CD1c-positive myeloid dendritic cell (primary cell): ENCODE data around the gene CIZ1.

Source experiments
- DNase-seq: peaks from one replicate; pipeline ENCODE4 v3.0.0-alpha.2; 2016; ENCODE audit errors: extremely low spot score

The CIZ1 gene

DNA sequence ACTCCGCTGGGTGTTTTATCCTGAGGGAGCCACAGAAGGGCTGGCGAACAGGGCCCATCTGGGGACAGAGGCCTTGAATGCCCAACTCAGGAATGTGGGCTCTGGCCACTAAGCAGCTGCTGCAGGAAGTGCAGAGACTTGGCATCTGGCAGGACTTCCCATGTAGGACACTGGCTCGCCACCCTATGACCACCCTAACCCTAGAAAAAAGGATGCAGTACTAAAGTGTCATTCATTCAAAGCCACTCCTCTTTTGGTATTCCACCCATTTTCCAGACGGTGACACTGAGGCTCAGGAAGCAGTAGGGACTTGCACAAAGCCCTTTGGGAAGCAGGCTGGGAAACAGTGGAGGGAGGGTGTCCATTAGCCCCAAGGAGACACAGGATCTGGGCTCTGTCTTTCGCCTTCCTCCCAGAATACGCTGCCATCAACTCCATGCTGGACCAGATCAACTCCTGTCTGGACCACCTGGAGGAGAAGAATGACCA lies 28.3 kb downstream of the CIZ1 start:
- no peak for DNase-seq

DNA sequence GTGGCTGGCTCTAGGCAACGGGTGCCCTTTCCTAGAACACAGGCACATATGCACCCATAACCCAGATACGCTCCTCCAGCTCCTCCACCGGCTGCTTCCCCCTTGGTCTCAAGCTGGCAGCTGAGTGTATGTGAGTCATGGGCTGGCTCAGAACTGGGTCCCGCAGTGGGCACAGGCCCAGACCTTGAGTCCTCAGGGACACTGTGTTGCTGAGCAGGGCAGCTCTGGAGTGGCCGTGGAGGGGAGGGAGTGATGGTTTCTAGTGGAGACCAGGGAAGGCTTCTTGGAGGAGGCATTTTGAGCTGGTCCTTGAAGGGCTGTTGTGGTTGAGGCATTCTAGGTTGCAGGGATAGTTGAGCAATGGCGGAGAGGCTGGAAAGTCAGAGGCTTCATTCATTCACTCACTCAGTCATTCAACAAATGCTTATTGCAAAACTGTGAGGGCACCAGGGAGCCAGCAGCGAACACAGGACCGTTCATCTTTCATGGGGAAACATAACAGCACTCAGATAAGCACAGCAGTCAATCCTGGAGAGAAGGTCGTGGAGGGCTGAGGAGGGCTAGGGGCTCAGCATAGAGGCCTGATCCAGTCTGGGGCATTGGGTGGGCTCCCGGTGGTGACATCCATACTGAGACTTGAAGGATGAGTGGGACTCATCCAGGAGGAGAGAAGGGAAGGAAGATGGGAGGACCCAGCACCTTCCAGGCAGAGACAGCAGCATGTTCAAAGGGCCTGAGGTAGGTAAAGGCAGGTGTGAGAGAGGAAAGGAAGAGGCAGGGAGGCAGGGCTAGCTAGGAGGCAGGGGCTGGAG lies 29.0 kb downstream of the CIZ1 start:
- no peak for DNase-seq

DNA sequence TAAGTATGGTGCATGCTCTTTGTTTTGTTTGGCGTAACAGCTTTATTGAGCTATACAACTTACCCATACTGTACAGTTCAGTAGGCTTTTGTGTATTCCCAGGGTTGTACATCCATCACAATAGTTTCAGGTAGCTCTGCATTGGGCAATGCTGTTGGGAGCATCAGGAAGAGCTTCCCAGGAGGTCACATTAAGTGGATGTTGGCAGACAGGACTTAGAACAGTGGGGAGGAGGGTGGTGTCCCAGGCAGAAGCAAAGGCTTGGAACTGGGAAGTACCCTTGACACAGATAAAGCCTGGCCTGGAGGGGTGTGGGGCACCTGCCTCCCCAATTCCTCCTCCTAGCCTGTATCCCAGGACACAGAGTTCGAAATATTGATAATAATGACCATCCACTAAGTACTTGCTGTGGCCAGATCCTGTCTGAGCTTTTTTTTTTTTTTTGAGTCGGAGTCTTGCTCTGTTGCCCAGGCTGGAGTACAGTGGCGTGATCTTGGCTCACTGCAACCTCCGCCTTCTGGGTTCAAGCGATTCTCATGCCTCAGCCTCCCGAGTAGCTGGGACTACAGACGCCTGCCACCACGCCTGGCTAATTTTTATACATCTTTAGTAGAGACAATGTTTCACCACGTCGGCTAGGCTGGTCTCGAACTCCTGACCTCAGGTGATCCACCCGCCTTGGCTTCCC lies 30.0 kb downstream of the CIZ1 start:
- no peak for DNase-seq

DNA sequence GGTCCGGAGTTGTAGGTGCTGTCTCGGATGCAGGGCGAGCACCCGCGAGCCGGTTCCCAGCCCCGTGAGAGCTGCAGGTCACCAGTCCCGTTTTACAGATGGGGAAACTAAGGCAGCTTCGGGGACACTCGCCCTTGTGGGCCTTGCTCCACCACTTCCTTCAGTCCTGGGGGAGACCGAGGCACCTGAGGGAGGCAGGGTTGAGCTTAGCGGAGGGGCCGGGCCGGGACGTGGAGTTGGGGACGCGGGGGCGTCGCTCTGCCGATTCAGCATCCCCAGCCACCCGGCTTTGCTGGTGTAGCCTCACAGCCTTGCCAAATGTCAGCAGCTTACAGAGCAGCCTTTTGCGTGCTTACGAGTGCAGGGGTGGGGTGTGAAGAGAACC lies 30.8 kb downstream of the CIZ1 start:
- peak; percentile 54 for DNase-seq

DNA sequence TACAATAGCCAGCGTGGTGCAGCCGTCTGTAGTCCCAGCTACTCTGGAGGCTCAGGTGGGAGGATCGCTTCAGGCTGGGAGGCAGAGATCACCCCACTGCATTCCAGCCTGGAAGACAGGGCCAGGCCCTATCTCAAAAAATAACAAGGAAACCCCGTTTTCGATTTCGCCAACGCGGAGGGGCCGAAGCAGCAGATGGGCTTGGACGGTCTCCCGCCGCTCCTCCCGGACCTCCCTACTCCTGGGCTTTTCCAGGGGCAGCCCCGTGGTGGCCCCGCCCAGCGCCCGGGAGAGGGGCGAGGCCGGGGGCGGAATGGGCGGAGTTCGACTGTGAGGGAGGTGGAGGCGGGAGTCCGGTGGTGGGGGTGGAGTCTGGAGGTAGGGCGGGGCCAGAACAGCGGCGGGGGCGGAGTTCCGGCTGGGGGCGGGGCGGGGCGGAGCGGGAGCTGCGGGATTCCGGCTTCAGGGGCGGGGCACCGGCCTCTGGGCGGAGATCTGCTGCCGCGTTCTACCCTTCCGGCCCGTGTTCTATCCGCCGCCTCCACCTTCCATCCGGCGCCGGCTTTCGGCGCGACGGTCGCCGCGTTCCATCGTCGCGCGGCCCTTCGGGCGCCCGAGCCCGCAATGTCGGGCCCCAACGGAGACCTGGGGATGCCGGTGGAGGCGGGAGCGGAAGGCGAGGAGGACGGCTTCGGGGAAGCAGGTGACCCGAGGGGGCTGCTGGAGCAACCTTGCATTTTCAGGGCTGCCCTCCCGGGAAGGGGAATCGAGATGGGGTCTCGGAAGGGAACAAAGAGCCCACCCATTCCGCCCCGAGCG lies 31.4 kb downstream of the CIZ1 start, which contains the start of gene BBLN:
BBLN (plus strand) TSS at position 482 of the 819 bp plus-strand sequence; CDS start at position 625, 143 bp downstream.
- peak; percentile 88 for DNase-seq

DNA sequence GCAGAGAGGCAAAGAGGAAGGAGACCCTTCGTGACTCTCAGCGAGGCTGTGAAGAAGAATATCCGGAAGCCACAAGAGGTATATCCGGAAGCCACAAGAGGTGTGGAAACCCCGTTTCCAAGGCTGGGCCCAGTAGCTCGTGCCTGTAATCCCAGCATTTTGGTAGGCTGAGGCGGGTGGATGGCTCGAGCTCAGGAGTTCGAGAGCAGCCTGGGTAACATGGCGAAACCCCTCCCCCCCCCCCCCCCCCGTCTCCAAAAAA lies 31.9 kb downstream of the CIZ1 start:
- peak; percentile 68 for DNase-seq

DNA sequence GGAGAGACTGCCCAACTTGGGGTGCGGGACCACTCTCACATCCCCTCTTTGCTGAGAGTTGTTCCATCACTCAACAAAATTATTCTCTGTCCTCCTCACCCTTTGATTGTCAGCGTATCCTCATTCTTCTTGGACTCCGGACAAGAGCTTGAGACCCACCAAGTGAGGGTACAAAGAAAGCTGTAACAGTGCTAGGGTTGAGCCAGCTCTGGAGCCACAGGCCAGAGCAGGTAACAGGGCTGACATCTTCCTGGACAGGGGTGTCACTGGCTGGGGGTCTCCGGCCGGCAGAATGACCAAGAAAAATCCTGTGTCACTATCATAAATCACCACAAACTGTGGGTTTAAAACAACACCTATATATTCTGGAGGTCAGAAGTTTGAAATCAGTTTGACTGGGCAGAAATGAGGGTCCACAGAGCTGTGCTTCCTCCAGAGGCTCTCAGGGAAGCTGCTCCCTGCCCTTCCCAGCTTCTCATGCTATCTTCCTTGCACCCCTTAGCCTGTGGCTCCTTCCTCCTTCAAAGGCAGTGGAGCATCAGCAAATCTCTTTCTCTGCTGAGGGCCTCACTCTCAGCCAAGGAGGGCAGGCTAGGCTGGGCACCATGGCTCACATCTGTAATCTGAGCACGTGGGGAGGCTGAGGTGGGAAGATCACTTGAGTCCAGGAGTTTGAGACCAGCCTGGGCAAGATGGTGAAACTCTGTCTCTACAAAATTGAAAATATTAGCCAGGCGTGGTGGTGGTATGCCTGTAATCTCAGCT lies 35.5 kb downstream of the CIZ1 start:
- DNase-seq: no peak

DNA sequence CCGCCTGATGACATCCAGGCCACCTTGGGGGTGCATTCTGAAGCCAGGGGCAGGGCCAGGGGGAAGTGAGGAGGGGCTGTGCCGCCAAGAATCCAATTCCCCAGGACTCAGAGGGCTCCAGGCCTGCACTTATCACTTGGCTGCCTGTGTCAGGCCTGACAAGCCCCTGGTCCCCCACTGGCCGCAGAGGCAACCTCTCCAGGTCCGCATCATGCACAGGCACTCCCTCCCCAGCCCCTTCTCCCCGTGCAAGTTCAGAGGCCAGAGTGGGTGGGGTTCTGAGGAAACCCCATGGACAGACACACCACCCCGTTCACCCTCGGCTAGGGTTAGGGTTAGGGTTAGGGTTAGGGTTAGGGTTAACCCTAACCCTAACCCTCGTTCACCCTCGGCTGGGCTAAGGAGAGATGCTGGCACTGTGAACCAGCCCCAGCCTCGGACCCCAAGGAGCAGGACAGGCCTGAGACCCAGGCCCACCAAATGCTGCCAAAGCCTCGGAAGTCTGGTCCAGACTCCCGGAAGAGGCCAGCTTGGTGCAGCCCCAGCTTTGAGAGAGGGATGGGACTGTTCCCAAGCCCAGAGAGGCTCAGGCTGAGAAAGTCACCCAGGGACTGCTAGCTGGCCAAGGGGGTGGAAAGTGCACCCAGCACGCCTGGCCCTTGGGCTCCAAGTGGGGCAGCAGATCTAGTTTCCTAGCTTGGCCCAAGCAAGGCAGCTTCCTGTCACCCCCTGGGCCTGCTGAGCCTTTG lies 37.3 kb downstream of the CIZ1 start:
- no peak for DNase-seq

DNA sequence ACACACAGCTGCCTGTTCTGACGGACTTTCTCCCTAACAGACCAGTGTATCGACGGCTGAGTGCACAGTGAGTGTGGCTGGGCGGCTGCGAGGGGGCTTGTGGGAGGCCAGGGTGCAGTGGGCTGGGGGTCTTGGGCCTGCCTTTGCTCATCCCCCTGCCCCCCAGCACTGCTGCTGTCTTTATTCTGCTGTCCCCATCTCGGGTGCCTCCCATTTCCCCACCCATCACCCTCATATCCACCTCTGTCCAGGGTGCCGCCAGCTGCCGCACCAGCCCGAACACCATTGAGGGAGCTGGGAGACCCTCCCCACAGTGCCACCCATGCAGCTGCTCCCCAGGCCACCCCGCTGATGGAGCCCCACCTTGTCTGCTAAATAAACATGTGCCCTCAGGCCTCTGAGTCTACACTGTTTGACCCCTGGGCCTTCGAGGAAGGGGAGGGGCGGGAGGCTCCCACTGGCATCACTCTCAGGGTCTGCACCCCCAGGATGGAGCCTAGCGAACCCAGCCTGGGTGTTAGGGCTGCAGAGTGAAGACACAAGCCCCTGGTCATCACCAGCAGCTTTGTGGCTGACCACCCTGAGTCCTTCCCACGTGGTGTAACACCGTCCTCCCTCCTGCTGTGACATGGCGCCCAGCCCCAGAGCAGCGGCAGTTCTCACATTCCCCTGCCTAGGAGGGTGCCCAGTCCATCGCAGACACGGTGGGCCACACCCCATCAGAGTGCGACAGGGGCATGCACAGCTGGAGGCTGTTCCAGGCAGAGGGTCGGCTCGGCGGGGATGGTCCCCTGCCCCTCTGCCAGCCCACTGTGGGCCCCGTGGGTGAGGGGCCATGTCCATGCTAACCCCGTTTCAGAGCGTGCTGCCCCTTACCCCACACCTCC lies 38.1 kb downstream of the CIZ1 start:
- DNase-seq: no peak

DNA sequence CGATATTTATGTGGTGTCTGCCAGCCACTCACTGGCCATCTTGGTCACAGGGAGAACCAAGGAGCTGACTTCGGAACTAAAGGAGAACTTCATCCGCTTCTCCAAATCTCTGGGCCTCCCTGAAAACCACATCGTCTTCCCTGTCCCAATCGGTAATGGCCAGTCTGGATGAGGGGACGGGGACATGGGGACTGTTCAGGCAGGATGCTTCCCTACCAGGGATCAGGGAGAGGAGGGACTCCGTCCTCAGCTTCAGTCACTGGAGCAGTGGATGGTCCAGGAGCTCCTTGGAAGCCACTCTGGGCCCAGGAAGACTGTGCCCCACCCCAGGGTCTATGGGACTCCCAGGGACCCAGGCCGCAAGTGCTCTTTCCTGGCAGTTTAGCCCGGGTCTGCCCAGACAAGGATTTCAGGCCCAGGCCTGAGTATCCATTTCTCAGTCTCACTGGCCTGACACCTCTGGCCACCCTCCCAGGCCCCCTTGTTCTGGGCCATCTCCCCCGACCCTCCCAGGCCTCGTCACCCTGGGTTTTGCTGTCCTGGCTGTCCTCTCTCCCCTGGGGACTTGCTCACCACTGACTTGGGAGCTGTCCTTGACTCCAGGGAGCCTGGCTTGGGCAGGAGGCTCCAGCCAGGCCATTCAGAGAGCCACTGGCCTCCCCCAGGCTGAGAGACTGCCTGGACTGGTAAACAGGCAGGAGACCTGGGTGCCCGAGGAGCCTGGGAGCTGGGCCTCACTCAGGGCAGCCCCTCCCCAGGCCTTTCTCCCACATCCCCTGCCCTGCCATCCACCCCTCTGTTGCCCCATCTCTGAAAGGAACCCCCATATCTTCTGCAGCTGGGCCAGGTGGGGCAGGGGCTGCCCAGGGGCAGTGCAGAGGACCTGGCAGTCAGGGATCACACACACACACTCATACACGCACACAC lies 39.0 kb downstream of the CIZ1 start:
- no peak for DNase-seq

DNA sequence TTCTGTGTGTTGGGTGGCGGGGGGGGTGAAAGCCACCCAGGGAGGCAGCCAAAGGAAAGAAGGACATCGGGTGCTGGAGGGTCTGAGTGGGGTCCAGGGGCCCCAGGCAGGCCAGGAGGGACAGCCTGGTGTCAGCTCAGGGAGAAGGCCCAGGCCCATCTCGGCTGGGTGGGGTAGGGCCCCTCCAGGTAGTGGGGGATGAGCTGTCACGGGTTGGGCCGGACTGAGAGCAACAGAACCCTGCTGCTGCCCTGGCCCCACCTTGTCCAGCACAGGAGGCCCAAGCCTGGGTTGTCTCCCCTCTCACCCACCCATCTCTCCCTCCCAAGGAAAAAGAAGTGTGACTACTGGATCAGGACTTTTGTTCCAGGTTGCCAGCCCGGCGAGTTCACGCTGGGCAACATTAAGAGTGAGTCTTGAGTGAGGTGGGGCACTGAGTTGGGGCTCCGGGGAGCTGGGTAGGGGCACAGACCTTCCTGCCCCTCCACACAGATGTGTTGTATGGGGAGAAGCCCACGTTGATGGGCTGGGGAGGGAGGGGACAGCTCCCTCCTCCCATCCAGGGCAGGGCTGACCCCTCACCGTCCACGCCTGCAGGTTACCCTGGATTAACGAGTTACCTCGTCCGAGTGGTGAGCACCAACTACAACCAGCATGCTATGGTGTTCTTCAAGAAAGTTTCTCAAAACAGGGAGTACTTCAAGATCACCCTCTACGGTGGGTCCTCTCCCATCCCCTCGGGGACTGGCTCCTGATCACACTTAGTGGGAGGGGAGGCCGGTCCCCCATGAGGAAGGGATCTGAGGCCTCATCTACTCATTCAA lies 39.9 kb downstream of the CIZ1 start:
- DNase-seq: no peak

DNA sequence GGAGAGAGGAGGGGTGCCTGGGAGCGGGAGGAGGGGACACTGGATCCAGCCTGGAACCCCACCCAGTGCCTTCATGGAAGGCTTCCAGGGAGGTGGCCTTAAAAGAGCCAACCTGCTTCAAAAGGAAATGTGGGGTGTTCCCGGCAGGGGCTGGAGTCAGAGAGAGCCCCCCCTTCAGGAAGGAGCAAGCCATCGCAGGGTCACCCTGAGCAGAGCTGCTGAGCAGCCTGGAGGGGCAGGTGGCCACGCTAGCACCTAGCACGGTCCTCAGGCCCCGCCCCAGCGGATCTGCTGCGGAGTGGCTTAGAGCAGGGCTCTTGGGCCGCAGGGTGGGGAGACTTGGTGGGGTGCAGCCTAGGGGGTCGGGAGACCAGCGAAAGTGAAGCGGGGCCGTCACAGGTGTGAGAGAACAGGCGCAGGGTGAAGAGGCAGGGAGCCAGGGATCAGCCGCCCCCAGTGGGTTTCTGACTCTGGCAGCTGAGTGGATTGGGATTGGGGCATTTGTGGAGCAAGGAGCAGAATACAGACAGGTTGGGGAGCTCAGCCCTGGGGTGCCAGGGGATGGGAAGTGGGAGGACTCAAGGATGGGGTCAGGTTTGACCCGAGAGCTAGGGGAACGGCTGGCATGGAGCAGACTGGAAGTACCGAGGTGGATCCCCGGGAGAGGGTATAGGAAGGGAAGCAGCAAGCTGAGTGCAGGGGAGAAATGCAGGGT lies 40.6 kb downstream of the CIZ1 start:
- peak; percentile 18 for DNase-seq

DNA sequence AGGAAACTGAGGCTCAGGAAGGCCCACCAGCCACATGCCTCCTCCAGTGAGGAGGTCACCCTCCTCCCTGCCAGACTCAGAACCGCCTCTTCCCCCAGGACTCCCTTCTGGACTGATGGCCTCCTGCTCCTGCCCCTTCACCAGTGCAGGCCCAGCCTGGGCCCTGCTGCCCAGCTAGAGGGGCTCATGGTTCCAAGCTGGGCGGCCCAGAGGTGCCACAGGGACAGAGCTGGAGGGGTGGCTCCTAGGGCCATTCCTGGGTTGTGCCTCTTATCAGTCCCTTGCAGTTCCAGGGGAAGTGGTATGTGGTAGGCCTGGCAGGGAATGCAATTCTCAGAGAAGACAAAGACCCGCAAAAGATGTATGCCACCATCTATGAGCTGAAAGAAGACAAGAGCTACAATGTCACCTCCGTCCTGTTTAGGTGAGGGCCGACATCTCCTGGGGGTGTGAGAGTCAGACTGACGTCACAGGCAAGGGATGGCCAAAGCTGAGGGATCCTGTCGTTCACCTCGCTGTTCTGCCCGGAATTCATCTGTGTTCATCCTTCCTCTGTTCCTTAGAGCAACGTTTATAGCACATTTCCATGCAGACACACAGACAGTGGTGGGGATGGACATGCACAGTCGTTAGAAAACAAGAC lies 41.3 kb downstream of the CIZ1 start:
- no peak for DNase-seq

DNA sequence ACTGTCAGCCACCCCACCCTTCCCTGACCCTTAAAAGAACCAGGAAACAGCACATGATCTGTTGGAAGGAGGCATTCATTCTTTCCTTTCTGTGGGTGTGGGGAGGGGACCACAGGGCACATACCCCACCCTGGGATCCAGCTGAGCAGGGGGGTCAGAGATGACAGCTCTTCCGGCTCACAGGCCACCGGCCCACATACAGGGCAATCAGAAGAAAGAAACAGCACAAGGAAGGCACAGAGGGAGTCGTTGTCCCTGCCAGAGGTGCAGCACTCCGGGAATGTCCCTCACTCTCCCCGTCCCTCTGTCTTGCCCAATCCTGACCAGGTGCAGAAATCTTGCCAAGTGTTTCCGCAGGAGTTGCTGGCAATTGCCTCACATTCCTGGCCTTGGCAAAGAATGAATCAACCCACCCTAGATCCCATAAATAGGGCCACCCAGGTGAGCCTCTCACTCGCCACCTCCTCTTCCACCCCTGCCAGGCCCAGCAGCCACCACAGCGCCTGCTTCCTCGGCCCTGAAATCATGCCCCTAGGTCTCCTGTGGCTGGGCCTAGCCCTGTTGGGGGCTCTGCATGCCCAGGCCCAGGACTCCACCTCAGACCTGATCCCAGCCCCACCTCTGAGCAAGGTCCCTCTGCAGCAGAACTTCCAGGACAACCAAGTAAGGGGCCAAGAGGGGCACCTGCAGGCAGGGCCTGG lies 42.2 kb downstream of the CIZ1 start, which contains the start of gene LCN2:
LCN2 (plus strand) TSS at position 453 of the 701 bp plus-strand sequence; CDS start at position 526, 73 bp downstream.
- no peak for DNase-seq

DNA sequence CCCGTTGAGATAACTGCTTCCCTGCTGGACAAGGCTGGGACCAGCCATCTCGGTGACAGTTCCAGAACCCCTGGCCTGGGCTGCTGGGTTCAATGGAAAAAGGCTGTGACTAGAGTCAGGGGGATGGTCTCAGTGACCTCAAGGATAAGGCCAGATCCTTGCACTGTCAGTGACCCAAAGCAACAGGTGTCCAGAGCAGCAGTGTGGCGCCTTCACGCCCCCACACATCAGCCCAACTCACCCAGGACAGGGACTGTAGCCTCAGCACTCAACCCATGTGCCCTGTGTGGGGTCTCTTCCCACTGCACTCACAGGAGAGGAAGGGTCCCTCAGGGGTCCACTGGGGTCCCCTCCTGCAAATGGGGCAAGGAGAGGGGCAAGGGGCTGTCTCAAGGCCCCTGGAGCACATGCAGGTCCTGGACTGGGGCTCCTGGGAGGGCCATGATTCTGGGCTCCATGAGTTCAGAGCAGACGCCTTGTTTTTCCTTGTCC lies 42.8 kb downstream of the CIZ1 start:
- DNase-seq: no peak

DNA sequence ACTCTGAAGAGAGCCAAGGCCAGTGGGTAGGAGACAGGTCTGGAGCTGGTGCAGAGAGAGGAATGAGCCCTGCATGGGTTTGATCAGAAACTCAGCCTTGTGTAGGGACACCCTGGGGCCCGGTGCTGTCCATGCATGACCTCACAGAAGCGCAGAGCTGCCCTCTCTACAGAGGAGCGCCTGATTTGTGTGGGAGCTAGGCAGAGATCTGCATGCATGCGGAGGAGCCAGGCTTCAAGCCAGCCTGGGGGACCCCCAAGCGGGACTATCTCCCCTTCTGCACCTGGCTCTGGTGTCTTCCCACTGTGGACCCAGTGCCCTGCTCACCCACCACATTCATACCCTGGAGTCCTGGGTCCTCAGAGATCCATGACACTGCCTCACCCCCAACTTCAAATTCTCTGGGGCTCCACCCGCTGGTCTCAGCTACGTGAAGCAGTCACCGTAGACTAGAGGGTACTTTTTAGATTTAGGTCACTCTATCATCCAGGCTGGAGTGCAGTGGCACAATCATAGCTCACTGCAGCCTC lies 44.7 kb downstream of the CIZ1 start:
- DNase-seq: no peak
